GM18526 (cell line): ENCODE results near the gene ANO3.

Source experiments
- POLR2A ChIP-seq: IDR thresholded peaks from 3 replicates; pipeline ENCODE4 v1.6.1; 2011; ENCODE audit not compliant: insufficient read length; ENCODE audit errors: extremely low read depth

The ANO3 gene

GRCh38 chr11:26344647-26345046 lies 12.7 kb downstream of the ANO3 start:
- no peak for TF ChIP-seq POLR2A

GRCh38 chr11:26348776-26349175 lies 16.8 kb downstream of the ANO3 start:
- TF ChIP-seq POLR2A = no peak

DNA sequence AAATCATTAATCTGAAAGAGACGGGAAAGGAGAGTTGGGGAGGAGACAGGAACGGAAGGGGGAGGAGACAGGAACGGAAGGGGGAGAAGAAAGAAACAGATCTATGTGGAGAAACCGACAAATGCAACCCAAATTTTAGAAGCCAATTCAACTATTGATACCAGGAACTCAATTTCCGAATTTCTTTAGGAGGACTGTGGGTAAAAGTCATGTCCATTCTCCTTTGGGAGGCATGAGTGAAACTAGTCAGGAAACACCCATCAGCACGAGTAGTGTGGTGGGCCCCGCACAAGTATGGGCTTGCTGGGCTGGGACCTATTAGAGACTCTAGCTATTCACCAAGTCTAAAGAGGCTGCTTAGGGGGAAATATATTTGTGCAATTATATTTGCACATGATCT lies 18.1 kb downstream of the ANO3 start:
- TF ChIP-seq POLR2A = no peak

DNA sequence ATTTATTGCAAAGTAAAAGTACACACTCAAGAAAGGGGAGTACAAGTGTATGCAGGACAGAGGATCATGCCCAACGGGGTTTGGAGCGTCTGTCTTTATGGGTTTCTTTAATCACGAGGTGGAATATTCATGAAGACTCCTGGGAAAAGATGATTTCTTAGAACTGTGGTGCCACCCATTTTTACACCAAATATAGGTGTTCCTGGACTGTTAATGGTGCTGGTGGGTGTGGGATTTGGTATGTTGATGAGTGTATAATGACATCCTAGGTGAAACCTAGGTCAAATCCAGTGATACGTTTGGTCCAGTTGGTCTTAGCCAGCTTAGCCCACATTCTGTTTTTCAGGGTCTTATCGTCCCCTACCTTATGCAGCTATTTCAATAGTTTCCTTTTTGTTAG lies 21.1 kb downstream of the ANO3 start:
- TF ChIP-seq POLR2A = no peak

DNA sequence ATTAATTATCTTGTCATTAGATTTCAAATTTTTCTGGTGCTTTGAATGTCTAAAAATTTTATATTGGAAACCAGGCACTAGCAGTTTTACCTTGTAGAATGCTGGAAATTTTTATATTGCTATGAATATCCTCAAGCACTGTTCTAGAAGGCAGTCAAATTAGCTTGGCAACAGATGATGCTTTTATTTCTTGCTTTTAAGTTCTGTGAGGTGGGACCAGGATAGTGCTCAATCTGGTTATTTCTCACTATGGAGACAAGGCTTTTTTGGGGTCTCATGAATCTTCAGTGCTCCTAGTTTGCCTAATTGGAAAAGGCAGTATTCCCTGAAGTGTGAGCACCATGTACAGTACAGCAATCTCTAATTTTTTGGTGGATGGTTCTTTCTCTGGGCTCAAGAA lies 27.1 kb downstream of the ANO3 start:
- no peak for TF ChIP-seq POLR2A

DNA sequence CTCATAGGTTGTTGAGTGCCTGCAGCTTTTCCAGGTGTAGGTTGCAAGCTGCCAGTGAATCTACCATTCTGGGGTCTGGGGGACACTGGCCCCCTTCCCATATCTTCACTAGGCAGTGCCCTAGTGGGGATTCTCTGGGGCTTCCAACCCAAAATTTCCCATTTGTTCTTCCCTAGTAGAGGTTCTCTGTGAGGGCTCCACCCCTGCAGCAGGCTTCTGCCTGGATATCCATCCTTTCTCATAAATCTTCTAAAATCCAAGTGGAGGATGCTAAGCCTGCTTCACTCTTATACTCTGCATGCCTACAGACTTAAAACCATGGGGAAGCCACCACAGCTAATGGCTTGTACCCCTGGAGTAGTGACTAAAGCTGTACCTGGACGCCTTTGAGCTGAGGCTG lies 33.4 kb downstream of the ANO3 start:
- no peak for TF ChIP-seq POLR2A

- no peak for TF ChIP-seq POLR2A
Measured at GRCh38 chr11:26377619-26378018, 45.7 kb downstream of the ANO3 start.

- no peak for TF ChIP-seq POLR2A
Measured at GRCh38 chr11:26399336-26399735, 67.4 kb downstream of the ANO3 start.

- no peak for TF ChIP-seq POLR2A
Measured at GRCh38 chr11:26410706-26411366, 78.9 kb downstream of the ANO3 start.

DNA sequence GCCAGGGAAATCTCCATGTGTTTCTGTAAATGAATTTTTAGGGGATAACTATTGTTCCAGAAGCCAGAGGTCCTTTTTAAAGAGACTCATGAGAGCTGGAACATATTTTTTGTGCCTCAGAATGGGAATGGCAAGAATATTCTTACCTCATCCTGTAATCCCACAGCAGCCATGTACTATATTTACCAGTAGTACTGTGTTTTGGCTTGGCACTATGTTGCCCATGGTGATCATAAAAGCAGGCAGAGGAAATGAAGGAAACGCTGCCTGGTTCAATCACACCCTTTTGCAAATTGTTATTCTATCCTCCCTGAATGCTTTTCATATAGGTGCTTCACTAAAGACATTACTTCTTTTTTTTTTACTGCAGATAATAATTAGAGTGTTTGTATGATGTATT lies 81.0 kb downstream of the ANO3 start:
- no peak for TF ChIP-seq POLR2A

GRCh38 chr11:26418386-26418912 lies 86.5 kb downstream of the ANO3 start:
- no peak for TF ChIP-seq POLR2A

GRCh38 chr11:26420331-26420730 lies 88.4 kb downstream of the ANO3 start:
- TF ChIP-seq POLR2A = no peak

DNA sequence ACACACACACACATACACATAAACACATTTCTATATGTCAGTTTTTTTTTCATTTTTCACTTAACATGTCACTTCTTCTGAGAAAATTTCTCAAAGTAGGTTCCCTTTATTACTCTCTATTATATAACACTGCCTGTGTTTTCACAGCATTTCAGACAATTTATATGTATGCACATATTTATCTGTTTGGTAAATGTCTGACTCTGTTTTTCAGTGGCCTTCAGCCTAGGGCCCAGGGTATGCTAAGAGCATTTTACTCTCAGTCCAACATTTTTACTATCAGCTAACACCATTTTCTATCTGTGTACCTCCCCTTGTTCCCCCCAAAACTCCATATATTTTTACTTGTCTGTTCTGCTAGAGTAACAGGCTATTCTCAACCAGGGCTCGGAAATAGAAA lies 92.3 kb downstream of the ANO3 start:
- TF ChIP-seq POLR2A = no peak

GRCh38 chr11:26439854-26440253 lies 107.9 kb downstream of the ANO3 start:
- TF ChIP-seq POLR2A = no peak

DNA sequence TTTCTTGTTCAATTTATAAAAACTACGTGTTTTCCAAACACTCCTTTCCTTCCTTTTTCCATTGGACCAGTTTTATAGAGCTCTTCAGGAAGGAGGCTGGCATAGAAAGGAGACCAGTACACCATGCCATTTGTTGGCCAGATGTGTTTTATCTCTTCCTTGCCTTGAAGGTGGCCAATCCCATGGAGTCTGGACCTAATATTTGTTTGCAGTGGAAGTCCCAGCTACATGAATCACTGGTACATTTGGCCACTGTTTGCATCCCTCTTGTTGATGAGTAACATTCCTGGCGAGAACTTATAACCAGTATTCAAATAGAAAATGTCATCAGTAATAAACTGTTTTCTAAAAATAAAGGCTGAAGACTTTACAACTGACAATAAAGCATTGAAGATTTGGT lies 110.2 kb downstream of the ANO3 start:
- TF ChIP-seq POLR2A = no peak

DNA sequence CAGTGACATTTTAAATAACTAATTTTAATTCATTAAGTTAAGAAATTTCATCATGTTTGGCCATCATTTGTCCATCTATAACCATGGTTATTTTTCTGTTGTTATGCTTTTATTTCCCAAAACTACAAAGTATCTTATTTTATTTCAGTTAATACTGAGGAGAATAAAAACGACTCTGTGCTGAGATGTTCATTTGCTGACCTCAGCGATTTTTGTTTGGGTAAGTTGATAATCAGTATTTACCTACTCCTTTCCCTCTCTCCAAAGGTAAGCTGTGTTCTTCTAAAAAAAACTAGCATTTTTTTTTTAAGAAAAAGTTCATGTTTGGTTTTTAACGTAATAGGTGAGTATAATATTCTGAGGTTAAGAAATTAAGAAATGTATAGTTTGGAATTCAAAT lies 111.7 kb downstream of the ANO3 start:
- no peak for TF ChIP-seq POLR2A

DNA sequence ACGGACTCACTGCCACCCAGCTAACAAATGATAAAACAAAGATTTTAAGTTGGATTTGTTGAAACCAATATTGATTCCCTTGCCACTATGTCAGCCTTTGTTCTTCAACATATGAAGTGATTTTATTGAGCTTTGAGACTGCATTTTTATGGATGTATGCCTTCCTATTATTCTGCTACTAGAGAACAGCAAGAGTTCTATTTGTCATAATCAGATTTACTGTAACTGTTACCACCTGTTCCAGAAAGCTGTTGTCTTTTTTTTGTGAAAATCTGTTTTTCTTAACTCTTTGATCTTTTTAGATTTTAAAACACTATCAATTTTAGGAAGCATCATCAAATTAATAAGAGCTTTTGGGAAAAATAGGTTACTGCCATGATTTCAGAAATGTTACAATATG lies 125.7 kb downstream of the ANO3 start:
- TF ChIP-seq POLR2A = no peak
